K562 (cell line): ENCODE data around the gene TRMT112. TPM values are rescaled to one million over a fixed set of nuclear protein-coding genes. Genes with fewer than 3 reads are reported as not detected.
A peak's percentile ranks its signal among the peaks of the same experiment; 100 is the strongest.

Source experiments
- BRF1 ChIP-seq: IDR thresholded peaks from 3 replicates; pipeline ENCODE4 v1.6.1; 2011; ENCODE audit warnings: borderline replicate concordance, mild to moderate bottlenecking; ENCODE audit not compliant: insufficient read length; ENCODE audit errors: extremely low read depth
- E2F3 ChIP-seq: fragments of 250-450 bp; sonication (Bioruptor Pico); IDR thresholded peaks from 2 replicates; pipeline ENCODE4 v1.4.0; 2020; ENCODE audit warnings: mild to moderate bottlenecking
- ETS2 ChIP-seq: IDR thresholded peaks from 2 replicates; pipeline ENCODE4 v1.6.1; 2016; ENCODE audit warnings: borderline replicate concordance, missing genetic modification characterization, mild to moderate bottlenecking, moderate library complexity, missing compliant biosample characterization; ENCODE audit not compliant: poor library complexity, severe bottlenecking
- NFIC ChIP-seq: fragments of 450-650 bp; IDR thresholded peaks from 2 replicates; pipeline ENCODE4 v1.6.1; 2017; ENCODE audit warnings: mild to moderate bottlenecking, inconsistent platforms
- NFRKB ChIP-seq: fragments of 450-650 bp; IDR thresholded peaks from 2 replicates; pipeline ENCODE4 v1.6.1; 2016; ENCODE audit warnings: low read depth
- PHF8 ChIP-seq: fragments of 200-600 bp; sonication (generic); IDR thresholded peaks from 2 replicates; pipeline ENCODE4 v1.6.1; 2012; ENCODE audit warnings: mixed run types, mild to moderate bottlenecking, inconsistent platforms, low read length, moderate library complexity, borderline replicate concordance
- PKNOX1 ChIP-seq: fragments of 450-650 bp; IDR thresholded peaks from 2 replicates; pipeline ENCODE4 v1.6.1; 2016
- RNF2 ChIP-seq: sonication (generic); IDR thresholded peaks from 2 replicates; pipeline ENCODE4 v1.6.1; 2016
- SMARCB1 ChIP-seq: IDR thresholded peaks from 2 replicates; pipeline ENCODE4 v1.6.1; 2011; ENCODE audit warnings: improper control_type of control experiment, low read depth; ENCODE audit not compliant: insufficient read length
- SREBF1 ChIP-seq: fragments of 150-350 bp; IDR thresholded peaks from 2 replicates; pipeline ENCODE4 v1.6.1; 2014; ENCODE audit warnings: antibody characterized with exemption, low read depth, low read length, borderline replicate concordance
- TGIF2 ChIP-seq: sonication (generic); formaldehyde crosslinking; IDR thresholded peaks from 2 replicates; pipeline ENCODE4 v1.8.1; 2022; ENCODE audit warnings: mild to moderate bottlenecking, missing genetic modification reagents, moderate library complexity
- ZNF121 ChIP-seq: sonication (generic); formaldehyde crosslinking; conservative IDR thresholded peaks from 2 replicates; pipeline ENCODE4 v1.8.0; 2022; ENCODE audit warnings: missing genetic modification reagents
- ZNF175 ChIP-seq: fragments of 200-800 bp; sonication (Bioruptor generic); IDR thresholded peaks from 2 replicates; pipeline ENCODE4 v1.6.1; 2016; ENCODE audit warnings: low read depth, mild to moderate bottlenecking, missing genetic modification characterization, missing compliant biosample characterization
- ZNF395 ChIP-seq: fragments of 200-800 bp; sonication (Bioruptor generic); IDR thresholded peaks from 2 replicates; pipeline ENCODE4 v1.6.1; 2017; ENCODE audit warnings: missing genetic modification characterization, missing compliant biosample characterization
- ZNF511 ChIP-seq: sonication (generic); formaldehyde crosslinking; IDR thresholded peaks from 2 replicates; pipeline ENCODE4 v1.8.0; 2022; ENCODE audit warnings: mild to moderate bottlenecking, missing genetic modification reagents
- polyA plus RNA-seq, 8 experiments: library from polyadenylated mRNA; depleted of rRNA in 4 of 8; stranded (reverse) in 5 of 8; unstranded in 3 of 8; fragments of >200 nt; fragmentation: Nextera tagmentation in 2 of 8; fragmentation: Illumina TruSeq in 1 of 8; extraction: Ambion mirVana in 2 of 8; extraction: Trizol in 1 of 8; gene quantifications; 2 replicates each; pipeline versions ENCODE4 v1.2.1 to v1.2.3, GENCODE V29; 2011 to 2014; ENCODE audit warnings: inconsistent platforms in 1 of 8, missing spikeins in 1 of 8
- total RNA-seq, 7 experiments: library from RNA; depleted of rRNA in 6 of 7; stranded (reverse); fragments of >200 nt in 6 of 7; fragmentation: Illumina TruSeq in 2 of 7; extraction: Trizol in 2 of 7; gene quantifications; 2 replicates each; pipeline versions ENCODE4 v1.2.1 to v1.2.3, GENCODE V29; 2011 to 2021; ENCODE audit warnings: low replicate concordance in 1 of 7
- TF ChIP-seq, protein P1 (sequence below): IDR thresholded peaks from 2 replicates; pipeline ENCODE4 v1.6.1; 2011; ENCODE audit not compliant: insufficient read length; ENCODE audit errors: extremely low read depth
- TF ChIP-seq, protein P2 (sequence below): sonication (generic); formaldehyde crosslinking; IDR thresholded peaks from 2 replicates; pipeline ENCODE4 v1.8.1; 2022; ENCODE audit warnings: missing genetic modification reagents
- TF ChIP-seq, protein P3 (sequence below): sonication (generic); formaldehyde crosslinking; IDR thresholded peaks from 2 replicates; pipeline ENCODE4 v1.8.1; 2023; ENCODE audit warnings: mild to moderate bottlenecking, missing genetic modification reagents, moderate library complexity
- TF ChIP-seq, protein P4 (sequence below): fragments of 450-650 bp; conservative IDR thresholded peaks from 2 replicates; pipeline ENCODE4 v1.6.1; 2016; ENCODE audit warnings: missing genetic modification characterization, low read depth, mild to moderate bottlenecking, missing compliant biosample characterization, moderate library complexity

The TRMT112 gene
- total and polyA plus RNA-seq, 9 of the 15 experiments (the other 6 are each of a cell fraction or from before 2014, with no cell fraction given): 162 to 444 (median 300) TPM

DNA sequence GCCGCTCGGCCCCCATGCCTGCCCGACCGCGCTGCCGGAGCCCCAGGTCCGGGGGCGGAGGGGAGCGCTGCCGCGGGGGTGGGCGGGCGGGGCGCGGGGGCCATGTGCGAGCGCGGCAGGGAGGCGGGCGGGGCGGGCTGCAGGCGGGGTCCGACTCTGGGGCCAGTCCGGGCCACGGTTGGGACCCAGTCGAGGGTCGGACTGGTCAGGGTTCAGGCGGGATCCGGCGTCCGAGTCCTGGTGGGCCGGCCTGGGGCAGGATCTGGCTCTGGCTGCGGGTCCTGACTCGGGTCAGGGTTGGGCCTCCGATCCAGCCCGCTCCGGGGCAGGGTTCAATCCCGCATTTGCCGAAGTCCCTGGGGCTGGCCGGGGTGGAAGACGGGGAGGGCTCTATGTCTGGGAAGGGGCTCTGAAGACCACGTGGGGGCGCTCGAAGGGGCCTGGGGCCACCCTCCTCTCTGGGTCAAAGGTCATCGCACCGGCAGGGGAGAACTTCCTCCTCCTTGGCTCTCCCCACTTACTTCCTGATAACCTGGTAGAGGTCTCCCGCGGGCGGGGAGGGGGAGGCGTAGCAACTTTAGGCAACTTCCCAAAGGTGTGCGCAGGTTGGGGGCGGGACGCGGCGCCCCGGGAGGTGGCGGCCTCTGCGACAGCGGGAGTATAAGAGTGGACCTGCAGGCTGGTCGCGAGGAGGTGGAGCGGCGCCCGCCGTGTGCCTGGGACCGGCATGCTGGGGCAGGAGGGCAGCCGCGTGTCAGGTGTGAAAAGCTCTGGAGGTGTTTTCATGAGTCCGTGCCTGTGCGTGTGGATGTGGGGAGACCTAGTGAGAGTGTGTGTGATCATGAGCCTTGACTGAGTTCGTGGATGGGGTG, 11.4 kb downstream of the TRMT112 start (continued):
- TF ChIP-seq ZNF511: no peak
- TF ChIP-seq RNF2: peak; percentile 63; the same call in 1 of the 2 replicates
- no peak for TF ChIP-seq PKNOX1
- TF ChIP-seq, protein P1, sequence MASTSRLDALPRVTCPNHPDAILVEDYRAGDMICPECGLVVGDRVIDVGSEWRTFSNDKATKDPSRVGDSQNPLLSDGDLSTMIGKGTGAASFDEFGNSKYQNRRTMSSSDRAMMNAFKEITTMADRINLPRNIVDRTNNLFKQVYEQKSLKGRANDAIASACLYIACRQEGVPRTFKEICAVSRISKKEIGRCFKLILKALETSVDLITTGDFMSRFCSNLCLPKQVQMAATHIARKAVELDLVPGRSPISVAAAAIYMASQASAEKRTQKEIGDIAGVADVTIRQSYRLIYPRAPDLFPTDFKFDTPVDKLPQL: no peak
- TF ChIP-seq, protein P2, sequence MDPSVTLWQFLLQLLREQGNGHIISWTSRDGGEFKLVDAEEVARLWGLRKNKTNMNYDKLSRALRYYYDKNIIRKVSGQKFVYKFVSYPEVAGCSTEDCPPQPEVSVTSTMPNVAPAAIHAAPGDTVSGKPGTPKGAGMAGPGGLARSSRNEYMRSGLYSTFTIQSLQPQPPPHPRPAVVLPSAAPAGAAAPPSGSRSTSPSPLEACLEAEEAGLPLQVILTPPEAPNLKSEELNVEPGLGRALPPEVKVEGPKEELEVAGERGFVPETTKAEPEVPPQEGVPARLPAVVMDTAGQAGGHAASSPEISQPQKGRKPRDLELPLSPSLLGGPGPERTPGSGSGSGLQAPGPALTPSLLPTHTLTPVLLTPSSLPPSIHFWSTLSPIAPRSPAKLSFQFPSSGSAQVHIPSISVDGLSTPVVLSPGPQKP (CRISPR knock-in tag): no peak
- no peak for TF ChIP-seq BRF1
- TF ChIP-seq E2F3 (CRISPR knock-in tag): no peak
- 0 out of 2 replicates have a peak, but pooled peaks have one; percentile 29 for TF ChIP-seq NFRKB
- TF ChIP-seq ETS2: no peak
- no peak for TF ChIP-seq SREBF1
- TF ChIP-seq NFIC: peak; percentile 36
- TF ChIP-seq ZNF175 (CRISPR knock-in tag): no peak
- TF ChIP-seq SMARCB1: no peak
- TF ChIP-seq ZNF395: peak; percentile 88
- TF ChIP-seq ZNF121 (CRISPR knock-in tag): peak; percentile 28; the same call in 1 of the 2 replicates
- TF ChIP-seq, protein P3, sequence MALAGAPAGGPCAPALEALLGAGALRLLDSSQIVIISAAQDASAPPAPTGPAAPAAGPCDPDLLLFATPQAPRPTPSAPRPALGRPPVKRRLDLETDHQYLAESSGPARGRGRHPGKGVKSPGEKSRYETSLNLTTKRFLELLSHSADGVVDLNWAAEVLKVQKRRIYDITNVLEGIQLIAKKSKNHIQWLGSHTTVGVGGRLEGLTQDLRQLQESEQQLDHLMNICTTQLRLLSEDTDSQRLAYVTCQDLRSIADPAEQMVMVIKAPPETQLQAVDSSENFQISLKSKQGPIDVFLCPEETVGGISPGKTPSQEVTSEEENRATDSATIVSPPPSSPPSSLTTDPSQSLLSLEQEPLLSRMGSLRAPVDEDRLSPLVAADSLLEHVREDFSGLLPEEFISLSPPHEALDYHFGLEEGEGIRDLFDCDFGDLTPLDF: no peak
- no peak for TF ChIP-seq TGIF2 (CRISPR knock-in tag)
- TF ChIP-seq, protein P4, sequence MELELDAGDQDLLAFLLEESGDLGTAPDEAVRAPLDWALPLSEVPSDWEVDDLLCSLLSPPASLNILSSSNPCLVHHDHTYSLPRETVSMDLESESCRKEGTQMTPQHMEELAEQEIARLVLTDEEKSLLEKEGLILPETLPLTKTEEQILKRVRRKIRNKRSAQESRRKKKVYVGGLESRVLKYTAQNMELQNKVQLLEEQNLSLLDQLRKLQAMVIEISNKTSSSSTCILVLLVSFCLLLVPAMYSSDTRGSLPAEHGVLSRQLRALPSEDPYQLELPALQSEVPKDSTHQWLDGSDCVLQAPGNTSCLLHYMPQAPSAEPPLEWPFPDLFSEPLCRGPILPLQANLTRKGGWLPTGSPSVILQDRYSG: no peak
- peak; percentile 55; the same call in 1 of the 2 replicates for TF ChIP-seq PHF8
